Measurements from ENCODE around the gene LRRC52. TPM values are rescaled to one million over a fixed set of nuclear protein-coding genes. Genes with fewer than 3 reads are reported as not detected.
"Not testable (repeated sequence)": the region's sequence is repeated elsewhere in the genome, so short reads cannot be mapped to it uniquely, and the experiment has no call there.

LRRC52 gene
- total RNA-seq, 8 experiments from 2014 or later: 0.14 to 1.00 (median 0.31) TPM; not detected in 3

DNA sequence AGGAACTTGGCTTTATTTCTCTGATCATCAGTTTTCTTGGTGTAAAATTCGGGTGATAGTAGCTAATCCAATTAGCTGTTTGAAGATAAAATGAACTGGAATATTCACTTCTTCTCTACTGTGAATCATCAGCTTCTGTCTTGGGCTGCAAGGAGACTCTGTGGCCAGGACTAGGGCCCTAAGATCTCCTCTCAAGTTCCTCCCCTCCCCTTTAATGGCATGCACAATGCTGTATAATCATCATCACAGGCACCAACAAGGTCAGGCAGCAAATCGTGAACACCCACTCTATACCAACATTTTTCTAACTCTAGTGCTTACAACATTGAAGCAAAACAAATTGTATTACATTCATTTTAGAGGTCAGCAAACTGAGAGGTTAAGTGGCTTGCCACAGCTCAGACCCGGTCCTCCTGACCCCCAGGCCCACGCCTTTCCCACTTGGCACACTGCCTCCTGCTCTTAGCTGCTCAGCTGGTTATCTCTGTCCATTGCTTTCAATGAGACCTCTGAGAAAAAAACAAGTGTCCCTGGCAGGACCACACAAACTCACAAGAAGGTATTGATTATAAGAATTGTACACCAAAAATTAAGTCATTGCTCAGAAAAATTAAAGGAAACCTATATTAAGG, 31.8 kb downstream of the LRRC52 start:
- in situ Hi-C loops (cut with MboI; ENCODE audit: low pct_unique_long_range_greater_than_20kb in 2 of 9, low sequenced_read_pairs in 9 of 9, unreplicated experiment in 9 of 9): loop anchor here in 5 of 9 experiments (25.0 kb wide), 2 partner anchors 188 to 438 kb away; no protein-coding TSS in a partner anchor
- WGBS, 10 experiments: 0 to 74% (median 56%) methylated on average over 1 to 4 of the region's 4 CpGs; no CpG with 5 or more reads in 2 of the 10 experiments
- peak in 2 of 8 experiments; percentile 67 to 80 for ATAC-seq (replicated peaks in 6 of 8)
- no peak overlapping the region for H3K27ac ChIP-seq
- H3K4me3 ChIP-seq: no peak overlapping the region
- no peaks in the 10 kb centered on the region for H3K4me1 ChIP-seq (replicated peaks in 1 of 2)

DNA sequence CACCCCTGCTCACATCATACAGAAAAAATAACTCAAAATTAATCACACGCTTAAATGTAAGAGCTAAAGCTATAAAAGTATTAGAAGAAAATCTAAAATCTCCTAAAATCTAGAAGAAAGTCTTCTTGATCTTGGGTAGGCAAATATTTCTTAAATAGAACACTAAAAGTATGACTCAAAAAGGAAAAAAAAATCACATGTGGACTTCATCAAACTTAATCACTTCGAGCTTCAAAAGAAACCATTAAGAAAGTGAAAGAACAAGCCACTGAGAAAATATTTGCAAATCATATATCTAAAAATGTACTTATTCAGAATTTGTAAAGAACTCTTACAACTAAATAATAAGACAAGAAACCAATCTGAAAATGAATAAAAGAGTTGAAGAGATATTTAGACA, 32.7 kb downstream of the LRRC52 start:
- in situ Hi-C loops (cut with MboI; ENCODE audit: low pct_unique_long_range_greater_than_20kb in 2 of 9, low sequenced_read_pairs in 9 of 9, unreplicated experiment in 9 of 9): loop anchor here in 5 of 9 experiments (25.0 kb wide), 2 partner anchors 189 to 439 kb away; no protein-coding TSS in a partner anchor
- H3K4me1 ChIP-seq (replicated peaks in 1 of 2): no peaks in the 10 kb centered on the region
- ATAC-seq (replicated peaks in 6 of 8): no peak
- no peak overlapping the region for H3K27ac ChIP-seq
- WGBS, 10 experiments: 0 to 89% (median 61%) methylated on average over 2 of the region's 2 CpGs
- H3K4me3 ChIP-seq: no peak overlapping the region

DNA sequence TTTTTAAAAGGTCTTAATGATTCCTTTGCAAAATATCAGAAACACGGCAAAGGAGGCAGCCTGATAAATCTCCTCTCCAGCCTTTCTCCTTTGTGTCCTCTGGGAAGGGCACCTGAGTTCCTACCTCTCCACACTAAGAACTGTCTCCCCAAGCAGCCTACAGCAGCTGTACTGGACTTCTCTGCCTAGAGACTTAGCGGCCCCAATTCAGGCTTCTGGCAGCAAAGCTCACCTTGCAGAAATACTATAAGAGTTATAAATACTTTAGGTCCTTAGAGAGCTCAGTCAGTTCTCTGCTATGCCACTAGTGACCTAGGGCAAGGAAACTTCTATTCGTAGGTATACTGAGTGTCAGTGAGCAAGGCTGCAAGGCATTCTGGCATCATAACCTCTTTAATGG, 33.9 kb downstream of the LRRC52 start:
- 58 to 100% (median 89%) methylated on average over 1 to 3 of the region's 3 CpGs for WGBS, 10 experiments
- no peak for ATAC-seq (replicated peaks in 6 of 8)
- no peak overlapping the region for H3K4me3 ChIP-seq
- no peaks in the 10 kb centered on the region for H3K4me1 ChIP-seq (replicated peaks in 1 of 2)
- H3K27ac ChIP-seq: no peak overlapping the region
- in situ Hi-C loops (cut with MboI; ENCODE audit: low pct_unique_long_range_greater_than_20kb in 2 of 9, low sequenced_read_pairs in 9 of 9, unreplicated experiment in 9 of 9): loop anchor here in 5 of 9 experiments (25.0 kb wide), 2 partner anchors 190 to 440 kb away; no protein-coding TSS in a partner anchor

DNA sequence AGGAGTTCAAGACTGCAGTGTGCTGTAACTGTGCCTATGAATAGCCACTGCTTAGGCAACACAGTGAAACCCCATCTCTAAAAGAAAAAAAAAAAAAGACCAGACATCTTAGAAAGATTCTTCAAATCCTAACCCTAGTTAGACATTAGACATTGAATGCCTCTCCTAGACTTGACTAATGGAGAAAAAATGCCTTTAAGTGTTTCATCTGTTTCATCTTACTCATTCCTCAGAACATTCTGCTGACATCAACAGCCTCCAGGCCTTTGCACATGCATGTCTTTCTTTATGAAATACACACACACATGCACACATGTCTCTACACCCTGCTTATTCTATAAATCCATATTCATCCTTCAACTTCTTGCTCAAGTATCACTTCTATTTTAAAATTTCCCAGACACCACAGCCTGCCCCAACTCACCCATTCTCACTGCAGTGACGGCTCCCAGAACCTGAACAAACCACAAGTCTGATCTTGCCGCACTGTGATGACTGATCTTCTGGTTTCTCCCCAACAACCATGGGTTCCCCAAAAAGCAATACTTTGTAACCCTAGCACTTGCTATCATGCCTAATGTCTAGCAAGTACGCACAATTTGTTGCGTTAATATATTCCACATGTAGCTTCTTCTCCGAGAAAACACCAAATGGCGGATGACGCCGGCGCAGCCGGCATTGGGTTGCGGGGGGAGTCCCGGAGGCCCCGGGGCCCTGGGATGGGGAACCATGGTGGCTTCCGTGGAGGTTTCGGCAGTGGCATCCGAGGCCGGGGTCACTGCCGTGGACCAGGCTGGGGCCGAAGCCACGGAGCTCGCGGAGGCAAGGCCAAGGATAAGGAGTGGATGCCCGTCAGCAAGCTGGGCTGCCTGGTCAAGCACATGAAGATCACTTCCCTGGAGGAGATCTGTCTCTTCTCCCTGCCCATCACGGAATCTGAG, 37.4 kb downstream of the LRRC52 start:
- ATAC-seq (replicated peaks in 6 of 8): peak in 2 of 8 experiments; percentile 18 to 48
- in situ Hi-C loops (cut with MboI; ENCODE audit: low pct_unique_long_range_greater_than_20kb in 2 of 9, low sequenced_read_pairs in 9 of 9, unreplicated experiment in 9 of 9): loop anchor here in 6 of 9 experiments (10.0 to 25.0 kb wide), 3 partner anchors 194 to 446 kb away; no protein-coding TSS in a partner anchor
- 63 to 100% (median 94%) methylated on average over 2 to 9 of the region's 24 CpGs; no CpG with 5 or more reads in 4 of the 10 experiments for WGBS, 10 experiments
- no peak overlapping the region for H3K27ac ChIP-seq
- H3K4me3 ChIP-seq: no peak overlapping the region
- H3K4me1 ChIP-seq (replicated peaks in 1 of 2): peaks cover 0 to 2% of the 10 kb centered on the region in 2 donors

DNA sequence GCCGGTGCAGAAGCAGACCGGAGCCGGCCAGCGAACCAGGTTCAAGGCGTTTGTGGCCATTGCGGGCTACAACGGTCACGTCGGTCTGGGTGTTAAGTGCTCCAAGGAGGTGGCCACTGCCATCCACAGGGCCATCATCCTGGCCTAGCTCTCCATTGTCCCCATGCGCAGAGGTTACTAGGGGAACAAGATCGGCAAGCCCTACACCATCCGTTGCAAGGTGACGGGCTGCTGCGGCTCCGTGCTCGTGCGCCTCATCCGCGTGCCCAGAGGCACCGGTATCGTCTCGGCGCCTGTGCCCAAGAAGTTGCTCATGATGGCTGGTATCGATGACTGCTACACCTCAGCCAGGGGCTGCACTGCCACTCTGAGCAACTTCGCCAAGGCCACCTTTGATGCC, 38.1 kb downstream of the LRRC52 start:
- Histone ChIP-seq H3K4me1 (replicated peaks in 1 of 2) (peaks cover 0 to 2% of the 10 kb centered on the region in 2 donors), H3K27ac (no peak overlapping the region), H3K4me3 (no peak overlapping the region)
- no peak for ATAC-seq (replicated peaks in 6 of 8)
- WGBS, 10 experiments: 93 to 97% (median 97%) methylated on average over 5 to 22 of the region's 25 CpGs; no CpG with 5 or more reads in 5 of the 10 experiments
- in situ Hi-C loops (cut with MboI; ENCODE audit: low pct_unique_long_range_greater_than_20kb in 2 of 9, low sequenced_read_pairs in 9 of 9, unreplicated experiment in 9 of 9): loop anchor here in 6 of 9 experiments (10.0 to 25.0 kb wide), 3 partner anchors 195 to 447 kb away; no protein-coding TSS in a partner anchor

DNA sequence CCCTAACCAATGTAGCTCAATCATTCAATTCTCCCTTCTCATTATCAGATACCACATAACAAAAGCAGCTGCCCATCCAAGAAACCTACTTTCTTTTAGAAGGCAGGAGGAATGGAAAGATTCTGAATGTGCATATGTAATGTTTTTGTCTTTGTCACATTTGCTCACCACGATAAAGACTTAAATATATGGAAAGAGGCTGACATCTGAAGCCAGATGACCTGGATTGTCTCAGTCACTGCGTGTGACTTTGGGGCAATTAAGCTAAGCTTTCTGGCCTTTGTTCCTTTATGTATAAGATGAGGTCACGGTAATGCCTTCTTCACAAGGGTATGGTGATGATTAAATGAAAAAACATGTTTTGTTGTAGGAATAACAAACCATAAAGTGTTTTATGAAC, 42.6 kb downstream of the LRRC52 start:
- Histone ChIP-seq H3K27ac (no peak overlapping the region), H3K4me3 (no peak overlapping the region), H3K4me1 (replicated peaks in 1 of 2) (peaks cover 0 to 2% of the 10 kb centered on the region in 2 donors)
- WGBS, 10 experiments: 0 to 63% (median 20%) methylated on average over 1 to 3 of the region's 3 CpGs
- peak in 3 of 8 experiments; percentile 49 to 61 (median 55) for ATAC-seq (replicated peaks in 6 of 8)
- in situ Hi-C loops (cut with MboI; ENCODE audit: low pct_unique_long_range_greater_than_20kb in 2 of 9, low sequenced_read_pairs in 9 of 9, unreplicated experiment in 9 of 9): loop anchor here in 6 of 9 experiments (10.0 to 25.0 kb wide), 3 partner anchors 199 to 452 kb away; no protein-coding TSS in a partner anchor

DNA sequence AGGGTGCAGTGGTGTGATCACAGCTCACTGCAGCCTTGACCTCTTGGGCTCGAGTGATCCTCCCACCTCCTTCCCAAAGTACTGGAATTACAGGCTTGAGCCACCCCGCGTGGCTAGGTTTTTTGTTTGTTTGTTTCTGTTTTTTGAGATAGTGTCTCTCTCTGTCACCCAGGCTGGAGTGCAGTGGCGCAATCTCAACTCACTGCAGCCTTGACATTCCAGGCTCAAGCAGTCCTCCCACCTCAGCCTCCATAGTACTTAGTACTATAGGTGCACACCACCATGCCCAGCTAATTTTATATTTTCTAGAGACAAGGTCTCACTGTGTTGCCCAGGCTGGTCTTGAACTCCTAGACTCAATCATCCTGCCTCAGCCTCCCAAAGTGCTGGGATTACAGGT, 47.6 kb downstream of the LRRC52 start:
- not testable (repeated sequence) for ATAC-seq (replicated peaks in 6 of 8); H3K4me1 ChIP-seq (replicated peaks in 1 of 2); H3K4me3 ChIP-seq; H3K27ac ChIP-seq
- in situ Hi-C loops (cut with MboI; ENCODE audit: low pct_unique_long_range_greater_than_20kb in 2 of 9, low sequenced_read_pairs in 9 of 9, unreplicated experiment in 9 of 9): loop anchor here (5.0 to 25.0 kb wide), 5 partner anchors 189 to 454 kb away; no protein-coding TSS in a partner anchor
- WGBS, 10 experiments: 40 to 100% (median 84%) methylated on average over 1 to 4 of the region's 4 CpGs; no CpG with 5 or more reads in 2 of the 10 experiments

DNA sequence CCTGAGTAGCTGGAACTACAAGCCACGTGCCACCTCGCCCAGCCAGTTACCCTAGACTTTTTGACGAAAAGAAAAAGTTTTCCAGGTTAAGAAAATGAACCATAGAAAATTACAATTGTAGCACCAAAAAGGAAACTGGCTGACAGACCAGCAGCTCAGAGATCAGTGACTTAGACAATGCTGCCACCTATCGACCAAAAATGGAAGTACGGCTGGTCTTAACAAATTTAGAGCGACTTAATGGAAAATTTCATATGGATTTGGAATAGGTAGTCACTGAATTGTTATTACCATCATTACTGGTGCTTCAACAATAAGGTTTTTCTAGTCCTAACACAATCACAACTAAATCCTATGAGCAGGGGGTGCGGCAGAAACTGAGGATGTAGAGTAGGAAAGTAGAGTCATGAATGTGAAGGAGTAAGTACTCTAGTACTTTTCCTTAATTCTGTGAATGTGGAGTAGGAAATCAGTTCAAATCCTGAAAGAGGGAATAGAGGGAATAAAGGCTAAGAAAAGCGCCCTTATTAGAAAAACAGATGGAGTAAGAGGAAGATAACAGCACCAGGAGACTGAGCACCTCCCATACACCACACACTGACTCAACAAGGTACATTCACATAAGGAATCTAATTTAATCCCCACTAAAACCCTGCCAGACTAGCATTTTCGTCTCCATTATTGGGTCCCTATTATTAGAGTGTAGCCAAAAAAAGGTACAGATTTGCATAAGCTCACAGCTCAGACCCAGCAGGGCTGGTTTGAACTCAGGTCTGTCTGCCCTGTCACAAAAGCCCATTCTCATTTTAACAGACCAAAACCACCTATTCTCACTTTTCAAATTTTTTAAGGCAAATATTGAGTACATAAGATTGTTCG, 49.4 kb downstream of the LRRC52 start:
- in situ Hi-C loops (cut with MboI; ENCODE audit: low pct_unique_long_range_greater_than_20kb in 2 of 9, low sequenced_read_pairs in 9 of 9, unreplicated experiment in 9 of 9): loop anchor here (5.0 to 25.0 kb wide), 5 partner anchors 191 to 456 kb away; no protein-coding TSS in a partner anchor
- Histone ChIP-seq H3K4me1 (replicated peaks in 1 of 2) (peaks cover 0 to 4% of the 10 kb centered on the region in 2 donors), H3K4me3 (no peak overlapping the region), H3K27ac (no peak overlapping the region)
- WGBS, 10 experiments: 0 to 6% (median 1%) methylated on average over 2 to 10 of the region's 10 CpGs; no CpG with 5 or more reads in 1 of the 10 experiments
- ATAC-seq (replicated peaks in 6 of 8): peak in 5 of 8 experiments; percentile 25 to 67 (median 34)

DNA sequence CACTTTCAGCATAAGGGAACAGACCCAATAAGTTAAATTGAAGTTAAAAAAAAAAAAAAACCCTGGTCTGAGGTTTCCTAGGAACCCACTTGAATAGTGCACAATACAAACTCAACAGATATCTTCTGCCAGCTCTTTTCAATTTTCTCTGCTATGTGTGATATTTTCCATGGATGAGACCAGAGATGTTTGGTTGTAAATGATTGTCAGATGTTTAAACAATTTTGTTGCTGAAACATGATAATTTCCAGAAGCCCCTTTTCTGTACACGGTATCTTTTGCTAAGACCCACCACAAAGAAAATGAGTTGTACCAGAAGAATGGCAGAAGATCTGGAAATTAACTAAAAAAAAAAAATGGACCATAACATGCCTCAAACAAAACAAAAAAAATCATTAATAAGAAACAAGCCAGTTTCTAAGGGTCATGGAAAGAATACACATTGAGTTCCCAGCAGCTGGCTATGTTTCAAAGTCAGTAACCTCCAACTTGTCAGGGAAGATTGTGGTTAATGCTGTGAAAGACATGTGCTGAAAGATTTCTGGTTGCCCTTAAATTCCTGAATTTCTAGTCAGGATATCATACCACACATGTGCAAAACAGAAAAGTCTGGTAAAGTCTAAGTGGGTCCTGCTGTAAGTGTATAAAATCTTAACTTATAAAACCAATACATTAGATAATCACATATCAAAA, 51.6 kb downstream of the LRRC52 start:
- in situ Hi-C loops (cut with MboI; ENCODE audit: low pct_unique_long_range_greater_than_20kb in 2 of 9, low sequenced_read_pairs in 9 of 9, unreplicated experiment in 9 of 9): loop anchor here in 7 of 9 experiments (10.0 to 25.0 kb wide), 3 partner anchors 201 to 458 kb away; no protein-coding TSS in a partner anchor
- 0 to 100% (median 91%) methylated on average over 1 of the region's 1 CpG; no CpG with 5 or more reads in 1 of the 10 experiments for WGBS, 10 experiments
- no peak overlapping the region for H3K27ac ChIP-seq
- H3K4me3 ChIP-seq: no peak overlapping the region
- no peak for ATAC-seq (replicated peaks in 6 of 8)
- H3K4me1 ChIP-seq (replicated peaks in 1 of 2): peaks cover 4 to 7% of the 10 kb centered on the region in 2 donors

DNA sequence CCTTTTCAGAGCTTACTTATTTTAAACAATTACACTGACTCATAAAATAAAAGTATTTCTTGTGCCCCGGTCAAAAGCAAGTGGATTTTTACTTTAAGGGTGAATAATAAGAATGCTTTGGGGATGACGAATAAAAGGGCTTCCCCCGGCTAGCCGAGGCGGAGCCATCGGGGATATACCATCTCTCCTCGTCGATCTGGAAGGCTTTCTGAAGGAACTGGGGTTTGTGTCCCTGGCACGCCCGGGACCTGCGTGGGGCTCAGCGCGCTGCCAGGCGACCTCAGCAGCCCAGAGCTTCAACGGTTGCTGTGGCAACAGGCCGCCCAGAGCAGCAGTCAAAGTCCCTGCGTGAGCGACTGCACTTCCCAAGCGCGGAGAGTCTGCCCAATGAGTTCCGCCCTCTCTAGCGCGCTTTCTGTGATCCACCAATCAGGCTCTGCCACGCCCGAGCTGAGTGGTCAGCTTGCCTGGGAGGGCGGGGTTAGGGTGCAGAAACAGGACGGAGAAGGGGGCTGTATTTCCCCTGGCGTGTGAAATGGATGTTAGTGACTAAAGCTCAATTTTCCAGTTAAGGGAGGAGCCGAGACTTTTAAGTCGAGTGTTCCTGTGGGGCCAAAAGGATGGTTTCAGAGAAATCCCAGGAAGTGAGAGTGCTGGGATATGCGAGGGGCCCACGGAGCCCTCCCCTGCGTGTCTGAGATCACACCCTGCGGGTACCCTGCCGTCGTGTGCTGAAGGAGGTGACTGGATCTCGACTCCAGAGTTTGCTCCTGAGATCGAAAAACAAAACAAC, 54.3 kb downstream of the LRRC52 start:
- peak overlapping the region; percentile 52 to 53 for H3K27ac ChIP-seq
- WGBS, 10 experiments: 0 to 5% (median 1%) methylated on average over 7 to 31 of the region's 38 CpGs; no CpG with 5 or more reads in 2 of the 10 experiments
- peak overlapping the region; percentile 41 to 54 (median 46) for H3K4me3 ChIP-seq
- in situ Hi-C loops (cut with MboI; ENCODE audit: low pct_unique_long_range_greater_than_20kb in 2 of 9, low sequenced_read_pairs in 9 of 9, unreplicated experiment in 9 of 9): loop anchor here in 7 of 9 experiments (10.0 to 25.0 kb wide), 3 partner anchors 203 to 461 kb away; no protein-coding TSS in a partner anchor
- peak; percentile 96 to 100 (median 99) for ATAC-seq (replicated peaks in 6 of 8)
- H3K4me1 ChIP-seq (replicated peaks in 1 of 2): peaks cover 4 to 9% of the 10 kb centered on the region in 2 donors
